ENCODE measurements around the gene ANAPC13. TPM values are rescaled to one million over a fixed set of nuclear protein-coding genes. Genes with fewer than 3 reads are reported as not detected.

ANAPC13 gene
- total RNA-seq, 2 donors from 2014 or later: 40.2 to 83.2 TPM

DNA sequence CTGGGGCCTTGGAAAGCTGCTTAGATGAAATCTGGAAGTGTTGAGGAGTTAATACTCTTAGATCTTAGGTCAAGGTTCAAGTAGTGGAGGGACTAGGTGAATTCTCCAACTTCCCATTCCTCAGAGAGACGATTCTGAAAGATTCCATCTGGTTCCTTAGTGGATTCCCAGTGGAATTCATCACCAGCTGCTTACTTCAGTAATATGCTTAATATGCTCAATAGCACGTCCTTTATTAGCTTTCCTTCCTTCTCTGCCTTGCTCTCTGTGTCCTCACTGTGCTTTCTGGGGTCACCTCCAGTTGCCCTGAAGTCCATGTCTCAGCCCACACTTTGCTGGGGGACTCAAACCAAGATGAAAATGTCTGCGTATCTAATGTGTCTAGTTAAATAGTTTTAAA lies 31.1 kb upstream of the ANAPC13 start:
- TF ChIP-seq, protein P1, sequence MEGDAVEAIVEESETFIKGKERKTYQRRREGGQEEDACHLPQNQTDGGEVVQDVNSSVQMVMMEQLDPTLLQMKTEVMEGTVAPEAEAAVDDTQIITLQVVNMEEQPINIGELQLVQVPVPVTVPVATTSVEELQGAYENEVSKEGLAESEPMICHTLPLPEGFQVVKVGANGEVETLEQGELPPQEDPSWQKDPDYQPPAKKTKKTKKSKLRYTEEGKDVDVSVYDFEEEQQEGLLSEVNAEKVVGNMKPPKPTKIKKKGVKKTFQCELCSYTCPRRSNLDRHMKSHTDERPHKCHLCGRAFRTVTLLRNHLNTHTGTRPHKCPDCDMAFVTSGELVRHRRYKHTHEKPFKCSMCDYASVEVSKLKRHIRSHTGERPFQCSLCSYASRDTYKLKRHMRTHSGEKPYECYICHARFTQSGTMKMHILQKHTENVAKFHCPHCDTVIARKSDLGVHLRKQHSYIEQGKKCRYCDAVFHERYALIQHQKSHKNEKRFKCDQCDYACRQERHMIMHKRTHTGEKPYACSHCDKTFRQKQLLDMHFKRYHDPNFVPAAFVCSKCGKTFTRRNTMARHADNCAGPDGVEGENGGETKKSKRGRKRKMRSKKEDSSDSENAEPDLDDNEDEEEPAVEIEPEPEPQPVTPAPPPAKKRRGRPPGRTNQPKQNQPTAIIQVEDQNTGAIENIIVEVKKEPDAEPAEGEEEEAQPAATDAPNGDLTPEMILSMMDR (IDR thresholded peaks at IDR 0.05): no peak
- TF ChIP-seq POLR2AphosphoS5 (IDR thresholded peaks at IDR 0.05): no peak
- no peak for TF ChIP-seq POLR2A (IDR thresholded peaks at IDR 0.05)
- intact Hi-C loops (cut with DNase I): no loop called here
- H3K4me1 ChIP-seq (replicated peaks): no peaks in the 10 kb centered on the region
- H3K36me3 ChIP-seq: no peaks in the 10 kb centered on the region
- WGBS: 70% methylated on average over 3 of the region's 3 CpGs
- H3K27ac ChIP-seq: no peak overlapping the region
- no peak for DNase-seq (ENCODE audit: low spot score)
- no peak overlapping the region for H3K4me3 ChIP-seq
- H3K9me3 ChIP-seq: no peaks in the 10 kb centered on the region
- H3K27me3 ChIP-seq (replicated peaks; ENCODE audit: insufficient read depth): no peaks in the 10 kb centered on the region

- no peak for DNase-seq (ENCODE audit: low spot score)
These were observed 25.7 kb upstream of the ANAPC13 start for GRCh38 chr3:134511500-134511899.

DNA sequence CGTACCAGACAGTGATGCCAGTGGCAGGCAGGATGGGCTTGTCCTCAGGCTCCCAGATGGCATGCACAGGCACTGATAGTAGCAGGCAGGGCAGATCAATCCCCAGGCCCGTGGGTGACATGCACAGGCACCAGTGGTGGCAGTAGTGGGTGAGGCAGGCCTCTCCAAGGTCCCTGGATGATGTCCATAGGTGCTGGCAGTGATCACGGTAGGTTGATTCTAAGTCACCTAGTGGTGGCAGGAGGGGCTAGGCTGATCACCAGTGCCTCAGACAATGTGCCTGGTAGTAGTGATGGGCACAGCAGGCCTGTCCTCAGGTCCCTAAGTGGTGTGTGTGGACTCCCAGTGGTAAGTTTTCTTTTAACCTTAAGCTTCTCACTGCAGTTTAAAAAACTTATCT lies 19.7 kb upstream of the ANAPC13 start:
- Histone ChIP-seq H3K27me3 (replicated peaks; ENCODE audit: insufficient read depth) (no peaks in the 10 kb centered on the region), H3K27ac (no peak overlapping the region), H3K9me3 (no peaks in the 10 kb centered on the region), H3K4me1 (replicated peaks) (no peaks in the 10 kb centered on the region), H3K36me3 (no peaks in the 10 kb centered on the region), H3K4me3 (no peak overlapping the region)
- WGBS: 88% methylated on average over 3 of the region's 3 CpGs
- intact Hi-C loops (cut with DNase I): no loop called here
- DNase-seq (ENCODE audit: low spot score): no peak
- TF ChIP-seq POLR2A (IDR thresholded peaks at IDR 0.05): no peak
- TF ChIP-seq POLR2AphosphoS5 (IDR thresholded peaks at IDR 0.05): no peak
- TF ChIP-seq, protein P1 (IDR thresholded peaks at IDR 0.05): no peak

More at GRCh38 chr3:134511500-134511899, 25.7 kb upstream of the ANAPC13 start:
- Histone ChIP-seq H3K36me3 (no peaks in the 10 kb centered on the region), H3K4me1 (replicated peaks) (no peaks in the 10 kb centered on the region), H3K27me3 (replicated peaks; ENCODE audit: insufficient read depth) (no peaks in the 10 kb centered on the region), H3K27ac (no peak overlapping the region), H3K9me3 (no peaks in the 10 kb centered on the region), H3K4me3 (no peak overlapping the region)
- intact Hi-C loops (cut with DNase I): no loop called here
- no peak for TF ChIP-seq POLR2AphosphoS5 (IDR thresholded peaks at IDR 0.05)
- TF ChIP-seq POLR2A (IDR thresholded peaks at IDR 0.05): no peak
- TF ChIP-seq, protein P1 (IDR thresholded peaks at IDR 0.05): no peak
- 89% methylated on average over 2 of the region's 2 CpGs for WGBS

DNA sequence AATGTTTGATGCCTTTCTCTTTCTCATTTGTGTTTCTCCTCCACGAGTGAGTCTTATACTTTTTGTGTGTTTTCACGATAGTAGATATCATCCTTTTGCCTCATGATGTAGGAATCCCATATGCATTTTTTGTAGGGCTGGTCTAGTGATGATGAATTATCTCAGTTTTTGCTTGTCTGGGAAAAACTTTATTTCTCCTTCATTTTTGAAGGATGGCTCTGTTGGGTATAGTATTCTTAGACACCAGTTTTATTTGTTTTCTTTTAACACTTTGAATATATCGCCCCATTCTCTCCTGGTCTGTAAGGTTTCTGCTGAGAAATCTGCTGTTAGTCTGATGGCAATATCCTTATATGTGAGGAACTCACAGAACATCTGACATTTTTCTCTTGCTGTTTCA lies 18.3 kb upstream of the ANAPC13 start:
- WGBS: 95% methylated on average over 3 of the region's 3 CpGs
- TF ChIP-seq POLR2AphosphoS5 (IDR thresholded peaks at IDR 0.05) (no peak), POLR2A (IDR thresholded peaks at IDR 0.05) (no peak)
- TF ChIP-seq, protein P1 (IDR thresholded peaks at IDR 0.05): no peak
- DNase-seq (ENCODE audit: low spot score): no peak
- no peak overlapping the region for H3K27ac ChIP-seq
- H3K9me3 ChIP-seq: no peaks in the 10 kb centered on the region
- H3K27me3 ChIP-seq (replicated peaks; ENCODE audit: insufficient read depth): no peaks in the 10 kb centered on the region
- no peak overlapping the region for H3K4me3 ChIP-seq
- H3K36me3 ChIP-seq: no peaks in the 10 kb centered on the region
- no peaks in the 10 kb centered on the region for H3K4me1 ChIP-seq (replicated peaks)
- intact Hi-C loops (cut with DNase I): no loop called here

DNA sequence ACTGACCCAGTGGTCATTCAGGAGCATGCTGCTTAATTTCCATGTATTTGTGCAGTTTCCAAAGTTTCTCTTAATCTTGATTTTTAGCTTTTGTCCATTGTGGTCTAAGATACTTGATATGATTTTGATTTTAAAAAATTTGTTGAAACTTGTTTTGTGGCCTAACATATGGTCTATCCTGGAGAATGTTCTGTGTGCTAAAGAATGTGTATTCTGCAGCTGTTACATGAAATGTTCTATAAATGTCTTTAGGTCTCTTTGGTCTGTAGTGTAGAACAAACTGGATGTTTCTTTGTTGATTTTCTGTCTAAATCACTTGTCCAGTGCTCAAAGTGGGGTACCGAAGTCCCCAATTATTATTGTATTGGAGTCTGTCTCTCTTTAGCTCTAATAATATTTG lies 17.5 kb upstream of the ANAPC13 start:
- Histone ChIP-seq H3K36me3 (no peaks in the 10 kb centered on the region), H3K4me3 (no peak overlapping the region), H3K27ac (no peak overlapping the region), H3K4me1 (replicated peaks) (no peaks in the 10 kb centered on the region), H3K27me3 (replicated peaks; ENCODE audit: insufficient read depth) (no peaks in the 10 kb centered on the region), H3K9me3 (no peaks in the 10 kb centered on the region)
- 100% methylated on average over 1 of the region's 1 CpG for WGBS
- DNase-seq (ENCODE audit: low spot score): no peak
- TF ChIP-seq POLR2AphosphoS5 (IDR thresholded peaks at IDR 0.05): no peak
- TF ChIP-seq, protein P1 (IDR thresholded peaks at IDR 0.05): no peak
- no peak for TF ChIP-seq POLR2A (IDR thresholded peaks at IDR 0.05)
- intact Hi-C loops (cut with DNase I): no loop called here

Measured in prostate gland (tissue), 2 donors.